ENCODE measurements around the gene CTAG1A.

GRCh38 chrX:154599531-154599930 is 14.6 kb downstream of the CTAG1A start:
- no peak for TF ChIP-seq POLR2AphosphoS5 (IDR thresholded peaks at IDR 0.05; ENCODE audit: borderline replicate concordance, low read depth, low read length)
- no peak for TF ChIP-seq FOXP2 (optimal IDR thresholded peaks at IDR 0.05; ENCODE audit: control extremely low read depth, extremely low read length, insufficient read depth)
- no peak for TF ChIP-seq EZH2 (IDR thresholded peaks at IDR 0.05)

All from SK-N-MC (cell line).